Mucosa of descending colon (tissue), 3 donors: ENCODE data around the gene ZNF500. TPM values are rescaled to one million over a fixed set of nuclear protein-coding genes. Genes with fewer than 3 reads are reported as not detected.

ENCODE experiments used
- ATAC-seq: fragments of 200-7000 bp; cut with Tn5 transposase; one replicate; pipeline ENCODE4 v1.9.1; 2020; ENCODE audit warnings: mild to moderate bottlenecking, moderate library complexity
- DNase-seq, 3 donors: peaks; one replicate each; pipeline ENCODE4 v3.0.0-alpha.2; 2020
- H3K36me3 ChIP-seq: fragments of 200-600 bp; one replicate; pipeline ENCODE4 v1.8.0; 2021; ENCODE audit warnings: low read depth, mild to moderate bottlenecking
- H3K4me1 ChIP-seq: fragments of 200-600 bp; one replicate; pipeline ENCODE4 v1.8.0; 2021; ENCODE audit warnings: low read depth, mild to moderate bottlenecking
- H3K4me3 ChIP-seq: fragments of 200-600 bp; one replicate; pipeline ENCODE4 v1.8.0; 2021; ENCODE audit warnings: mild to moderate bottlenecking
- H3K9me3 ChIP-seq: fragments of 200-600 bp; one replicate; pipeline ENCODE4 v1.8.0; 2021; ENCODE audit warnings: mild to moderate bottlenecking
- CTCF ChIP-seq: fragments of 200-600 bp; IDR thresholded peaks from one replicate; pipeline ENCODE4 v1.8.0; 2022; ENCODE audit warnings: antibody characterized with exemption, mild to moderate bottlenecking
- intact Hi-C, 2 donors: fragments of 100-400 bp; cut with DNase I in 1 of 2; cut with micrococcal nuclease in 1 of 2; formaldehyde crosslinking; loops; one replicate each; pipeline versions ENCODE4 v1.11.0 to v1.11.1; 2022; cut with DNase I, micrococcal nuclease
- total RNA-seq, 3 donors: library from RNA; stranded (reverse); fragmentation: NEBNext Ultra II Directional in 2 of 3; extraction: Animal tissue kit (Norgen Biotek cat#: 25700) in 2 of 3; gene quantifications; one replicate each; pipeline versions ENCODE4 v1.2.1 to v1.2.4, GENCODE V29; 2021 to 2023
- donor health status: DM: no; HTN: no; CAD: no; lungs with moderate emphysema.
- donor health status: DM: no; HTN: no; CAD: no.
- donor health status: DM: no; HTN: yes; CAD: no.

Gene ZNF500
- total RNA-seq, 3 donors from 2014 or later = 11.0 to 22.9 (median 18.8) TPM

DNA sequence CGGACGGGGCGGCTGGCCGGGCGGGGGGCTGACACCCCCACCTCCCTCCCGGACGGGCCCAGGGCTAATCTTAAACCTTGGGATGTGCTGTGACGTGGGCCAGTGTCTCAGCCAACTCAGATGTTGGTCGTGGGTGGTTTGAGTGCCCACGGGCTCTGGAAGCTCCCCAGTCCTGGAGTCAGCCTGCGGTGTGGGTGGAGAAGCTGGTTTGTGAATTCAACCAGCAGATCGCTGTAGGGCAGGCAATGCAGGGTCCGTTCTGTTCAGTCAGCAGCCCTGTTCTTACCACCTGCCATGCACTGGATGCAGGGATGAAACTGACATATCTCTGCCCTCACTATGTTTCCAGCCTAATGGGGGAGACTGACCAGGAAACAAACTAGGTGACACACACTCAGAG is 8.0 kb upstream of the ZNF500 start:
- ATAC-seq (no peak), DNase-seq (no peak)
- no peaks in the 10 kb centered on the region for H3K4me1 ChIP-seq
- H3K36me3 ChIP-seq = no peaks in the 10 kb centered on the region
- TF ChIP-seq CTCF = no peak
- no peaks in the 10 kb centered on the region for H3K9me3 ChIP-seq
- intact Hi-C loops = no loop called here
- H3K4me3 ChIP-seq = no peak overlapping the region

GRCh38 chr16:4772351-4772750 is 5.4 kb upstream of the ZNF500 start:
- DNase-seq (no peak), ATAC-seq (no peak)
- intact Hi-C loops = no loop called here
- no peaks in the 10 kb centered on the region for H3K36me3 ChIP-seq
- peaks cover 8% of the 10 kb centered on the region for H3K4me1 ChIP-seq
- no peak for TF ChIP-seq CTCF
- no peak overlapping the region for H3K4me3 ChIP-seq
- no peaks in the 10 kb centered on the region for H3K9me3 ChIP-seq

DNA sequence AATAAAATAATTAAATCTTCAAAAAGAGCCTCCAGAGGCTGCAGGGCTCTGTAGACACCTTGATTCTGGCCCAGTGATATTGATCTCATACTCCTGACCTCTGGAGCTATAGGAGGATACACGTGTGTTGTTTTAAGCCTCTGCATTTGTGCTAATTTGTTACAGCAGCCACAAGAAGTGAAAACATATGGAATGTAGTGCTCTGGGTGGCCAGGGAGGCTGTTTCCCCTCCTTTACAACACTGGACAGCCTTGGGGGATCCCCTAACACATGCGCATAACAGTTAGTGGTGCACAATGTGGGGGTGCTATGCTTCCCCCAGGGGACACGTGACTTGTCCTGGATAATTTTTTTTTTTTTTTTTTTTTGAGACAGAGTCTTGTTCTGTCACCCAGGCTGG is 4.7 kb upstream of the ZNF500 start:
- intact Hi-C loops = no loop called here
- DNase-seq (no peak), ATAC-seq (no peak)
- Histone ChIP-seq H3K4me1 (peaks cover 9% of the 10 kb centered on the region), H3K4me3 (no peak overlapping the region), H3K36me3 (no peaks in the 10 kb centered on the region), H3K9me3 (no peaks in the 10 kb centered on the region)
- no peak for TF ChIP-seq CTCF

GRCh38 chr16:4769306-4769638 is 2.3 kb upstream of the ZNF500 start:
- intact Hi-C loops = no loop called here
- ATAC-seq = no peak

DNA sequence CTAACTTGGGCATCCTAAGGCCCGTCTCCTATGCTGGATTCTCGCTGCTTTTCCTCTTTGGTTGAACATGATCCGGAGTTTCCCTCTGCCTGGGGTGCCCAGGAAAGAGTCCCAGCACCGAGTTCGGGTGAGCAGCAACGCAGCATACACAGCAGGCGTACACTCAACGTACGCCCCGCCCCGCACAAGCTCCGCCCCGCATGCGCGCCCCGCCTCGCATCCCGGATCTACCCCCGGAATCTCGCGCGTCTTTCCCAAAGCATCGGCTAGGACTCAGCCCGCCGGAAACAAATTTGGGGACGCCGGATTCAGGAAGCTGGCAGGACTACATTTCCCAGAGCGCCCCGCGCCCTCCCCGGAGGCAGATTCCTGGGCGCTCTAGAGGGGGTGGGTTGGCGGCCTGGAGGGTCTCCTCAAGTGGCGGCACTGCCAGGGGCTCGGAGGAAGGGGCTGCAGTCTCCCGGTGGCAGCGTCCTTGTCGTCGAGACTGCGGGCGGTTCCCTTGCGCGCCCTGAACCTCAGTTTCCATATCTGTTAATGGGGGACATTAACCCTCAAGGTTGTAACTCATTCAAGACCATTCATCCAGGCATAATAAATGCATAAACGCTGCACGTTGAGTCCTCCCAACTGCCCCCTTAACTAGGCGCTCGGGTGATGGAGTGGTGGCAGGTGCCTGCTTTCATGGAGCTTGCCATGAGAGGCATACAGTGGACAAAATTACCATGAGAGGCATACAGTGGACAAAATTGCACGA is 1.8 kb upstream of the ZNF500 start:
- Histone ChIP-seq H3K4me3 (peak overlapping the region; percentile 18), H3K4me1 (peaks cover 21% of the 10 kb centered on the region), H3K36me3 (no peaks in the 10 kb centered on the region), H3K9me3 (no peaks in the 10 kb centered on the region)
- peak; percentile 92 for ATAC-seq
- no peak for TF ChIP-seq CTCF
- intact Hi-C loops = no loop called here
- peak; percentile 98 to 99 (median 99) for DNase-seq

More at GRCh38 chr16:4769306-4769638, 2.3 kb upstream of the ZNF500 start:
- Histone ChIP-seq H3K9me3 (no peaks in the 10 kb centered on the region), H3K4me1 (peaks cover 21% of the 10 kb centered on the region), H3K36me3 (no peaks in the 10 kb centered on the region), H3K4me3 (peak overlapping the region; percentile 18)
- TF ChIP-seq CTCF = no peak
- DNase-seq = peak in 1 of 3 donors; percentile 26
